ENCODE results near the gene HAUS6. TPM values are rescaled to one million over a fixed set of nuclear protein-coding genes. Genes with fewer than 3 reads are reported as not detected.
A peak's percentile ranks its signal among the peaks of the same experiment; 100 is the strongest.

HAUS6 gene
- total and polyA plus RNA-seq, 10 donors: 4.4 to 13.5 (median 11.9) TPM

GRCh38 chr9:19130436-19130835 is 27.7 kb upstream of the HAUS6 start:
- Histone ChIP-seq H3K9me3 (no peaks in the 10 kb centered on the region), H3K36me3 (peaks cover 0 to 9% (median 0%) of the 10 kb centered on the region in 6 donors), H3K27ac (peak overlapping the region in 4 of 8 donors; percentile 96 to 97 (median 96)), H3K4me1 (peaks cover 14 to 47% (median 35%) of the 10 kb centered on the region in 6 donors), H3K27me3 (replicated peaks in 1 of 7) (no peaks in the 10 kb centered on the region), H3K4me3 (no peak overlapping the region)
- WGBS, 5 donors: 78 to 95% (median 93%) methylated on average over 8 of the region's 8 CpGs
- intact Hi-C loops (cut with DNase I; ENCODE audit: low total_unique reads): no loop called here
- TF ChIP-seq CTCF (IDR thresholded peaks at IDR 0.05 in 8 of 11, conservative IDR thresholded peaks at IDR 0.05 in 3 of 11): no peak
- no peak for TF ChIP-seq POLR2A (IDR thresholded peaks at IDR 0.05)
- no peak for TF ChIP-seq POLR2AphosphoS5 (IDR thresholded peaks at IDR 0.05)
- DNase-seq: no peak

GRCh38 chr9:19127871-19128500 is 25.3 kb upstream of the HAUS6 start:
- H3K27me3 ChIP-seq (replicated peaks in 1 of 7): no peaks in the 10 kb centered on the region
- peak overlapping the region; percentile 95 to 98 (median 96) for H3K27ac ChIP-seq
- TF ChIP-seq CTCF (IDR thresholded peaks at IDR 0.05 in 8 of 11, conservative IDR thresholded peaks at IDR 0.05 in 3 of 11): no peak
- TF ChIP-seq POLR2AphosphoS5 (IDR thresholded peaks at IDR 0.05): no peak
- intact Hi-C loops (cut with DNase I; ENCODE audit: low total_unique reads): no loop called here
- peak overlapping the region; percentile 63 to 87 (median 74) for H3K4me3 ChIP-seq
- H3K4me1 ChIP-seq: peaks cover 22 to 72% (median 57%) of the 10 kb centered on the region in 6 donors
- WGBS, 5 donors: 0 to 9% (median 1%) methylated on average over 34 to 40 of the region's 40 CpGs
- peaks cover 0 to 33% (median 7%) of the 10 kb centered on the region in 6 donors for H3K36me3 ChIP-seq
- H3K9me3 ChIP-seq: no peaks in the 10 kb centered on the region
- peak; percentile 85 for DNase-seq

- Histone ChIP-seq H3K36me3 (peaks cover 0 to 69% (median 31%) of the 10 kb centered on the region in 6 donors), H3K27ac (peak overlapping the region; percentile 44 to 96 (median 56)), H3K4me1 (peaks cover 19 to 74% (median 54%) of the 10 kb centered on the region in 6 donors), H3K27me3 (replicated peaks in 1 of 7) (no peaks in the 10 kb centered on the region), H3K4me3 (peak overlapping the region in 2 of 8 donors; percentile 70 to 87), H3K9me3 (no peaks in the 10 kb centered on the region)
- TF ChIP-seq POLR2A (IDR thresholded peaks at IDR 0.05) (no peak), POLR2AphosphoS5 (IDR thresholded peaks at IDR 0.05) (no peak), CTCF (IDR thresholded peaks at IDR 0.05 in 8 of 11, conservative IDR thresholded peaks at IDR 0.05 in 3 of 11) (no peak)
- intact Hi-C loops (cut with DNase I; ENCODE audit: low total_unique reads): no loop called here
- no peak for DNase-seq
Observed at GRCh38 chr9:19124430-19124793, 21.7 kb upstream of the HAUS6 start.

GRCh38 chr9:19122490-19123042 is 19.9 kb upstream of the HAUS6 start:
- peaks cover 14 to 70% (median 41%) of the 10 kb centered on the region in 6 donors for H3K4me1 ChIP-seq
- H3K9me3 ChIP-seq: no peaks in the 10 kb centered on the region
- no peak overlapping the region for H3K27ac ChIP-seq
- no peaks in the 10 kb centered on the region for H3K27me3 ChIP-seq (replicated peaks in 1 of 7)
- intact Hi-C loops (cut with DNase I; ENCODE audit: low total_unique reads): no loop called here
- no peak for DNase-seq
- TF ChIP-seq POLR2AphosphoS5 (IDR thresholded peaks at IDR 0.05): peak in 1 of 3 donors; percentile 25
- TF ChIP-seq CTCF (IDR thresholded peaks at IDR 0.05 in 8 of 11, conservative IDR thresholded peaks at IDR 0.05 in 3 of 11): no peak
- WGBS, 5 donors: 93 to 100% (median 94%) methylated on average over 3 of the region's 3 CpGs
- no peak overlapping the region for H3K4me3 ChIP-seq
- peaks cover 2 to 87% (median 49%) of the 10 kb centered on the region in 6 donors for H3K36me3 ChIP-seq

All from spleen (tissue), 11 donors.